Measurements from ENCODE around the gene CROCC2.

DNA sequence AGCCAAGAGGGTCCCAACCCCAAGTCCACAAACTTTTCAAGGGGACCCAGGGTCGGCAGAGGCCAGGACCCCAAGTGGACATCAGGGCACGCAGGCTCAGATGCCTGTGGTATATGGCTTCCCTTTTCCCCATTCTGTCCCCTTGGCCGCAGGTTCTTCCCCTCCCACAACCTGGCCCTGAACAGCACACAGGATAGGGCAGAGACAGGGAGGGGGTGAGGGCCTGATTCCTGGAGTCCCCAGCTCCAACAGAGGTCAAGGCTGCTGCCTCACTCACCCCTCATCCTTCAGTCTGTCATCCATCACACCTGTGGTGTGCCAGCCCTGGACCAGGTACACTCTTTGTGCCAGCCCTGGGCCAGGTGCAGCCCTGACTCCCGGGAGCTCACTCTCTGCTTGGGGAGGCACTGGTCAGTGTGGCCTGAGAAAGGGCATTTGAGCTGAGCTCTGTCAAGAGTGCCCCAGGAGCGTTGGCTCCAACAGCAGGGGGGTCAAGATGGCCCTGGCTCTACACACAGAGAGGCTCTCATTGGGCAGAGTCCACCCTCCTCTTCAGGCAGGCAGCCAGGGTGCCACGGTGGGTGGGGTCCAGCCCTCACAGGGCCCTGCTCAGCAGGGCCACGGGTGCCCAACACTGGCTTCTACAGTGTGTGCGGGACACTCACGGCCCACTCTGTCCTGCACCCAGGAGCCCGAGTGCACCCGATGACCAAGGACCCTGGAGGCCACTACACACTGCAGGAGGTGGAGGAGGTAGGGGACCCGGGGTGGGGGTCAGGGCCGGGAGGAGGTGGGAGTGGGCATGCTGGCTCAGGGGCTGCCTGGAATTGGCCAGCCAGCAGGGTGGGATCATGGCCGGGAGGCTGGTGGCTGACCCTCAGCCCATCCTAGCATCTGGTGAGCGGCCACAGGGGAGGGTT lies 35.9 kb upstream of the CROCC2 start:
- TF ChIP-seq, protein P1, sequence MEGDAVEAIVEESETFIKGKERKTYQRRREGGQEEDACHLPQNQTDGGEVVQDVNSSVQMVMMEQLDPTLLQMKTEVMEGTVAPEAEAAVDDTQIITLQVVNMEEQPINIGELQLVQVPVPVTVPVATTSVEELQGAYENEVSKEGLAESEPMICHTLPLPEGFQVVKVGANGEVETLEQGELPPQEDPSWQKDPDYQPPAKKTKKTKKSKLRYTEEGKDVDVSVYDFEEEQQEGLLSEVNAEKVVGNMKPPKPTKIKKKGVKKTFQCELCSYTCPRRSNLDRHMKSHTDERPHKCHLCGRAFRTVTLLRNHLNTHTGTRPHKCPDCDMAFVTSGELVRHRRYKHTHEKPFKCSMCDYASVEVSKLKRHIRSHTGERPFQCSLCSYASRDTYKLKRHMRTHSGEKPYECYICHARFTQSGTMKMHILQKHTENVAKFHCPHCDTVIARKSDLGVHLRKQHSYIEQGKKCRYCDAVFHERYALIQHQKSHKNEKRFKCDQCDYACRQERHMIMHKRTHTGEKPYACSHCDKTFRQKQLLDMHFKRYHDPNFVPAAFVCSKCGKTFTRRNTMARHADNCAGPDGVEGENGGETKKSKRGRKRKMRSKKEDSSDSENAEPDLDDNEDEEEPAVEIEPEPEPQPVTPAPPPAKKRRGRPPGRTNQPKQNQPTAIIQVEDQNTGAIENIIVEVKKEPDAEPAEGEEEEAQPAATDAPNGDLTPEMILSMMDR (IDR thresholded peaks at IDR 0.05; ENCODE audit: low read depth, low read length, poor library complexity, severe bottlenecking) = no peak
- TF ChIP-seq EZH2phosphoT487 (IDR thresholded peaks at IDR 0.05; ENCODE audit: borderline replicate concordance, low read length) = no peak
